ENCODE data around the gene LRRC28. TPM values are rescaled to one million over a fixed set of nuclear protein-coding genes. Genes with fewer than 3 reads are reported as not detected.

LRRC28 gene
- total and polyA plus RNA-seq, 4 donors: 14.5 to 27.5 (median 19.7) TPM

- H3K4me3 ChIP-seq (ENCODE audit: low read length in 2 of 2): no peak overlapping the region
- ATAC-seq (ENCODE audit: low FRiP score): no peak
- no peaks in the 10 kb centered on the region for H3K9me3 ChIP-seq (ENCODE audit: control insufficient read depth, low read length)
- H3K36me3 ChIP-seq (ENCODE audit: control insufficient read depth in 1 of 2, insufficient read depth in 2 of 2, low read length in 1 of 2): no peaks in the 10 kb centered on the region
- H3K4me1 ChIP-seq (ENCODE audit: control insufficient read depth in 1 of 2, insufficient read depth in 2 of 2, low read length in 2 of 2): peaks cover 0 to 2% of the 10 kb centered on the region in 2 donors
- H3K27ac ChIP-seq (ENCODE audit: low read depth in 1 of 2, low read length in 2 of 2): no peak overlapping the region
- intact Hi-C loops (cut with DNase I): no loop called here
- no peaks in the 10 kb centered on the region for H3K27me3 ChIP-seq (ENCODE audit: control insufficient read depth in 1 of 2, insufficient read depth in 2 of 2, low read length in 1 of 2)
- no peak for DNase-seq
Measured at GRCh38 chr15:99333413-99333812, 82.1 kb downstream of the LRRC28 start.

GRCh38 chr15:99333981-99334380, 82.7 kb downstream of the LRRC28 start:
- no peak overlapping the region for H3K4me3 ChIP-seq (ENCODE audit: low read length in 2 of 2)
- 64 to 72% methylated on average over 8 of the region's 8 CpGs for WGBS, 2 donors

GRCh38 chr15:99335508-99335907, 84.2 kb downstream of the LRRC28 start:
- H3K27me3 ChIP-seq (ENCODE audit: control insufficient read depth in 1 of 2, insufficient read depth in 2 of 2, low read length in 1 of 2): no peaks in the 10 kb centered on the region
- DNase-seq (no peak), ATAC-seq (ENCODE audit: low FRiP score) (no peak)
- peaks cover 0 to 2% of the 10 kb centered on the region in 2 donors for H3K4me1 ChIP-seq (ENCODE audit: control insufficient read depth in 1 of 2, insufficient read depth in 2 of 2, low read length in 2 of 2)
- H3K36me3 ChIP-seq (ENCODE audit: control insufficient read depth in 1 of 2, insufficient read depth in 2 of 2, low read length in 1 of 2): no peaks in the 10 kb centered on the region
- no peak overlapping the region for H3K4me3 ChIP-seq (ENCODE audit: low read length in 2 of 2)
- no peak overlapping the region for H3K27ac ChIP-seq (ENCODE audit: low read depth in 1 of 2, low read length in 2 of 2)
- H3K9me3 ChIP-seq (ENCODE audit: control insufficient read depth, low read length): no peaks in the 10 kb centered on the region
- intact Hi-C loops (cut with DNase I): no loop called here

More at GRCh38 chr15:99333981-99334380, 82.7 kb downstream of the LRRC28 start:
- intact Hi-C loops (cut with DNase I): no loop called here
- H3K36me3 ChIP-seq (ENCODE audit: control insufficient read depth in 1 of 2, insufficient read depth in 2 of 2, low read length in 1 of 2): no peaks in the 10 kb centered on the region
- peaks cover 0 to 2% of the 10 kb centered on the region in 2 donors for H3K4me1 ChIP-seq (ENCODE audit: control insufficient read depth in 1 of 2, insufficient read depth in 2 of 2, low read length in 2 of 2)
- H3K27ac ChIP-seq (ENCODE audit: low read depth in 1 of 2, low read length in 2 of 2): no peak overlapping the region
- no peaks in the 10 kb centered on the region for H3K9me3 ChIP-seq (ENCODE audit: control insufficient read depth, low read length)
- H3K27me3 ChIP-seq (ENCODE audit: control insufficient read depth in 1 of 2, insufficient read depth in 2 of 2, low read length in 1 of 2): no peaks in the 10 kb centered on the region
- ATAC-seq (ENCODE audit: low FRiP score) (no peak), DNase-seq (no peak)

GRCh38 chr15:99336794-99337193, 85.5 kb downstream of the LRRC28 start:
- DNase-seq (no peak), ATAC-seq (ENCODE audit: low FRiP score) (no peak)
- Histone ChIP-seq H3K27me3 (ENCODE audit: control insufficient read depth in 1 of 2, insufficient read depth in 2 of 2, low read length in 1 of 2) (no peaks in the 10 kb centered on the region), H3K9me3 (ENCODE audit: control insufficient read depth, low read length) (no peaks in the 10 kb centered on the region), H3K4me3 (ENCODE audit: low read length in 2 of 2) (no peak overlapping the region), H3K36me3 (ENCODE audit: control insufficient read depth in 1 of 2, insufficient read depth in 2 of 2, low read length in 1 of 2) (no peaks in the 10 kb centered on the region), H3K27ac (ENCODE audit: low read depth in 1 of 2, low read length in 2 of 2) (no peak overlapping the region), H3K4me1 (ENCODE audit: control insufficient read depth in 1 of 2, insufficient read depth in 2 of 2, low read length in 2 of 2) (peaks cover 0 to 2% of the 10 kb centered on the region in 2 donors)
- intact Hi-C loops (cut with DNase I): no loop called here
- 83 to 86% methylated on average over 1 of the region's 1 CpG for WGBS, 2 donors

- intact Hi-C loops (cut with DNase I): no loop called here
- Histone ChIP-seq H3K36me3 (ENCODE audit: control insufficient read depth in 1 of 2, insufficient read depth in 2 of 2, low read length in 1 of 2) (no peaks in the 10 kb centered on the region), H3K27ac (ENCODE audit: low read depth in 1 of 2, low read length in 2 of 2) (no peak overlapping the region), H3K9me3 (ENCODE audit: control insufficient read depth, low read length) (no peaks in the 10 kb centered on the region), H3K4me3 (ENCODE audit: low read length in 2 of 2) (no peak overlapping the region), H3K27me3 (ENCODE audit: control insufficient read depth in 1 of 2, insufficient read depth in 2 of 2, low read length in 1 of 2) (no peaks in the 10 kb centered on the region), H3K4me1 (ENCODE audit: control insufficient read depth in 1 of 2, insufficient read depth in 2 of 2, low read length in 2 of 2) (peaks cover 0 to 2% of the 10 kb centered on the region in 2 donors)
- DNase-seq (no peak), ATAC-seq (ENCODE audit: low FRiP score) (no peak)
- 89 to 91% methylated on average over 3 of the region's 3 CpGs for WGBS, 2 donors
Measured at GRCh38 chr15:99340347-99340746, 89.1 kb downstream of the LRRC28 start.

- Histone ChIP-seq H3K27me3 (ENCODE audit: control insufficient read depth in 1 of 2, insufficient read depth in 2 of 2, low read length in 1 of 2) (no peaks in the 10 kb centered on the region), H3K4me1 (ENCODE audit: control insufficient read depth in 1 of 2, insufficient read depth in 2 of 2, low read length in 2 of 2) (no peaks in the 10 kb centered on the region), H3K4me3 (ENCODE audit: low read length in 2 of 2) (no peak overlapping the region), H3K9me3 (ENCODE audit: control insufficient read depth, low read length) (no peaks in the 10 kb centered on the region), H3K27ac (ENCODE audit: low read depth in 1 of 2, low read length in 2 of 2) (no peak overlapping the region), H3K36me3 (ENCODE audit: control insufficient read depth in 1 of 2, insufficient read depth in 2 of 2, low read length in 1 of 2) (no peaks in the 10 kb centered on the region)
- DNase-seq (no peak), ATAC-seq (ENCODE audit: low FRiP score) (no peak)
- intact Hi-C loops (cut with DNase I): no loop called here
- WGBS, 2 donors: 62 to 74% methylated on average over 1 of the region's 1 CpG
Measured at GRCh38 chr15:99341786-99342185, 90.5 kb downstream of the LRRC28 start.

GRCh38 chr15:99343208-99343607, 91.9 kb downstream of the LRRC28 start:
- no peaks in the 10 kb centered on the region for H3K36me3 ChIP-seq (ENCODE audit: control insufficient read depth in 1 of 2, insufficient read depth in 2 of 2, low read length in 1 of 2)
- intact Hi-C loops (cut with DNase I): no loop called here
- no peak overlapping the region for H3K4me3 ChIP-seq (ENCODE audit: low read length in 2 of 2)
- DNase-seq (no peak), ATAC-seq (ENCODE audit: low FRiP score) (no peak)
- no peak overlapping the region for H3K27ac ChIP-seq (ENCODE audit: low read depth in 1 of 2, low read length in 2 of 2)
- H3K27me3 ChIP-seq (ENCODE audit: control insufficient read depth in 1 of 2, insufficient read depth in 2 of 2, low read length in 1 of 2): no peaks in the 10 kb centered on the region
- H3K4me1 ChIP-seq (ENCODE audit: control insufficient read depth in 1 of 2, insufficient read depth in 2 of 2, low read length in 2 of 2): no peaks in the 10 kb centered on the region
- no peaks in the 10 kb centered on the region for H3K9me3 ChIP-seq (ENCODE audit: control insufficient read depth, low read length)

GRCh38 chr15:99343881-99344551, 92.7 kb downstream of the LRRC28 start:
- WGBS, 2 donors: 34 to 41% methylated on average over 9 of the region's 9 CpGs
- intact Hi-C loops (cut with DNase I): no loop called here
- no peak overlapping the region for H3K27ac ChIP-seq (ENCODE audit: low read depth in 1 of 2, low read length in 2 of 2)
- H3K4me3 ChIP-seq (ENCODE audit: low read length in 2 of 2): no peak overlapping the region
- no peaks in the 10 kb centered on the region for H3K4me1 ChIP-seq (ENCODE audit: control insufficient read depth in 1 of 2, insufficient read depth in 2 of 2, low read length in 2 of 2)
- peak; percentile 48 to 74 for DNase-seq
- no peaks in the 10 kb centered on the region for H3K9me3 ChIP-seq (ENCODE audit: control insufficient read depth, low read length)
- no peaks in the 10 kb centered on the region for H3K27me3 ChIP-seq (ENCODE audit: control insufficient read depth in 1 of 2, insufficient read depth in 2 of 2, low read length in 1 of 2)
- no peaks in the 10 kb centered on the region for H3K36me3 ChIP-seq (ENCODE audit: control insufficient read depth in 1 of 2, insufficient read depth in 2 of 2, low read length in 1 of 2)
- no peak for ATAC-seq (ENCODE audit: low FRiP score)

- H3K4me1 ChIP-seq (ENCODE audit: control insufficient read depth in 1 of 2, insufficient read depth in 2 of 2, low read length in 2 of 2): no peaks in the 10 kb centered on the region
- WGBS, 2 donors: 95 to 96% methylated on average over 2 of the region's 2 CpGs
- no peaks in the 10 kb centered on the region for H3K9me3 ChIP-seq (ENCODE audit: control insufficient read depth, low read length)
- no peaks in the 10 kb centered on the region for H3K27me3 ChIP-seq (ENCODE audit: control insufficient read depth in 1 of 2, insufficient read depth in 2 of 2, low read length in 1 of 2)
- H3K4me3 ChIP-seq (ENCODE audit: low read length in 2 of 2): no peak overlapping the region
- no peaks in the 10 kb centered on the region for H3K36me3 ChIP-seq (ENCODE audit: control insufficient read depth in 1 of 2, insufficient read depth in 2 of 2, low read length in 1 of 2)
- no peak for DNase-seq
- ATAC-seq (ENCODE audit: low FRiP score): no peak
- no peak overlapping the region for H3K27ac ChIP-seq (ENCODE audit: low read depth in 1 of 2, low read length in 2 of 2)
- intact Hi-C loops (cut with DNase I): no loop called here
Measured at GRCh38 chr15:99344639-99345038, 93.4 kb downstream of the LRRC28 start.

All from aorta (tissue), 5 donors.